ENCODE results near the gene WNT7A.

WNT7A gene

GRCh38 chr3:13871791-13872190, 8.1 kb downstream of the WNT7A start:
- H3K4me3 ChIP-seq (replicated peaks; ENCODE audit: low read depth, low read length), result no peak overlapping the region
- TF ChIP-seq CTCF (IDR thresholded peaks at IDR 0.05; ENCODE audit: low read length, missing control alignments), result no peak
- no peak for DNase-seq (ENCODE audit: low read depth)

GRCh38 chr3:13870902-13871301, 9.0 kb downstream of the WNT7A start:
- TF ChIP-seq CTCF (IDR thresholded peaks at IDR 0.05; ENCODE audit: low read length, missing control alignments), result no peak
- no peak overlapping the region for H3K4me3 ChIP-seq (replicated peaks; ENCODE audit: low read depth, low read length)
- no peak for DNase-seq (ENCODE audit: low read depth)

- no peak overlapping the region for H3K4me3 ChIP-seq (replicated peaks; ENCODE audit: low read depth, low read length)
- TF ChIP-seq CTCF (IDR thresholded peaks at IDR 0.05; ENCODE audit: low read length, missing control alignments), result no peak
- no peak for DNase-seq (ENCODE audit: low read depth)
Measured at GRCh38 chr3:13869761-13870343, 10.0 kb downstream of the WNT7A start.

GRCh38 chr3:13868844-13869724, 10.8 kb downstream of the WNT7A start:
- no peak for TF ChIP-seq CTCF (IDR thresholded peaks at IDR 0.05; ENCODE audit: low read length, missing control alignments)
- no peak overlapping the region for H3K4me3 ChIP-seq (replicated peaks; ENCODE audit: low read depth, low read length)
- no peak for DNase-seq (ENCODE audit: low read depth)

- H3K4me3 ChIP-seq (replicated peaks; ENCODE audit: low read depth, low read length), result no peak overlapping the region
- no peak for DNase-seq (ENCODE audit: low read depth)
- no peak for TF ChIP-seq CTCF (IDR thresholded peaks at IDR 0.05; ENCODE audit: low read length, missing control alignments)
Measured at GRCh38 chr3:13867732-13868131, 12.1 kb downstream of the WNT7A start.

GRCh38 chr3:13866041-13866965, 13.6 kb downstream of the WNT7A start:
- no peak for DNase-seq (ENCODE audit: low read depth)
- TF ChIP-seq CTCF (IDR thresholded peaks at IDR 0.05; ENCODE audit: low read length, missing control alignments), result no peak
- H3K4me3 ChIP-seq (replicated peaks; ENCODE audit: low read depth, low read length), result no peak overlapping the region
